Endodermal cell (in vitro differentiated cells): ENCODE data around the gene ABHD2. TPM values are rescaled to one million over a fixed set of nuclear protein-coding genes. Genes with fewer than 3 reads are reported as not detected.
"Not testable (repeated sequence)": the region's sequence is repeated elsewhere in the genome, so short reads cannot be mapped to it uniquely, and the experiment has no call there.

Source experiments
- DNase-seq: peaks from one replicate; pipeline ENCODE4 v3.0.0-alpha.2; 2017
- H3K27ac ChIP-seq: 2 replicates; pipeline ENCODE4 v1.5.1; 2013; ENCODE audit warnings: mild to moderate bottlenecking, low read depth, low read length, moderate library complexity
- H3K27me3 ChIP-seq: 2 replicates; pipeline ENCODE4 v1.6.1; 2013; ENCODE audit warnings: mild to moderate bottlenecking, low read length, moderate library complexity; ENCODE audit not compliant: insufficient read depth, control insufficient read depth, poor library complexity, severe bottlenecking
- H3K36me3 ChIP-seq: 2 replicates; pipeline ENCODE4 v1.7.0; 2013; ENCODE audit warnings: mild to moderate bottlenecking, low read length, moderate library complexity; ENCODE audit not compliant: control insufficient read depth, insufficient read depth
- H3K4me1 ChIP-seq: one replicate; pipeline ENCODE4 v1.7.0; 2013; ENCODE audit warnings: low read length; ENCODE audit not compliant: control insufficient read depth, insufficient read depth
- H3K4me3 ChIP-seq: 2 replicates; pipeline ENCODE4 v1.5.1; 2013; ENCODE audit warnings: mild to moderate bottlenecking, low read length, moderate library complexity
- H3K9ac ChIP-seq: 2 replicates; pipeline ENCODE4 v1.6.1; 2013; ENCODE audit warnings: mild to moderate bottlenecking, low read length, moderate library complexity; ENCODE audit not compliant: poor library complexity, severe bottlenecking; ENCODE audit errors: extremely low read depth
- H3K9me3 ChIP-seq: 2 replicates; pipeline ENCODE4 v1.6.1; 2013; ENCODE audit warnings: mild to moderate bottlenecking, low read length, moderate library complexity; ENCODE audit not compliant: control insufficient read depth
- H3K27ac Mint-ChIP-seq: 2 replicates; pipeline ENCODE4 v1.8.0; 2020; ENCODE audit warnings: mixed read lengths
- H3K27me3 Mint-ChIP-seq: 2 replicates; pipeline ENCODE4 v1.8.0; 2021; ENCODE audit warnings: mild to moderate bottlenecking, mixed read lengths; ENCODE audit not compliant: insufficient read depth
- H3K36me3 Mint-ChIP-seq: 2 replicates; pipeline ENCODE4 v1.8.0; 2020; ENCODE audit warnings: low read depth, mixed read lengths
- H3K4me1 Mint-ChIP-seq: 2 replicates; pipeline ENCODE4 v1.8.0; 2020; ENCODE audit warnings: mixed read lengths
- H3K4me3 Mint-ChIP-seq: 2 replicates; pipeline ENCODE4 v1.8.0; 2020; ENCODE audit warnings: mild to moderate bottlenecking, moderate library complexity, mixed read lengths
- H3K9me3 Mint-ChIP-seq: 2 replicates; pipeline ENCODE4 v1.8.0; 2020; ENCODE audit warnings: mild to moderate bottlenecking, mixed read lengths
- CTCF ChIP-seq: fragments of 200-600 bp; sonication (generic); conservative IDR thresholded peaks from 2 replicates; pipeline ENCODE4 v1.5.0; 2021; ENCODE audit warnings: antibody characterized with exemption, mild to moderate bottlenecking
- WGBS, 2 experiments: methylation state at CpG; one replicate each; pipeline versions ENCODE4 v1.1.5 to v1.1.7; 2013; ENCODE audit warnings: missing lambda C conversion rate in 2 of 2, mixed read lengths in 1 of 2; ENCODE audit not compliant: insufficient coverage in 1 of 2, insufficient read length in 1 of 2; 5-methylcytosine and 5-hydroxymethylcytosine counted together
- total RNA-seq, 2 donors: library from RNA; stranded (reverse); fragmentation: NEBNext Ultra II Directional in 1 of 2; extraction: Animal tissue kit (Norgen Biotek cat#: 25700) in 1 of 2; gene quantifications; 2 replicates in 1 of 2; 3 replicates in 1 of 2; pipeline ENCODE4 v1.2.1, GENCODE V29; 2021

The ABHD2 gene
- total RNA-seq, 2 donors from 2014 or later, result 24.1 to 26.0 TPM

GRCh38 chr15:89119489-89120478 lies 31.5 kb downstream of the ABHD2 start:
- Mint-ChIP-seq H3K27ac (no peak overlapping the region), H3K36me3 (peaks cover 16% of the 10 kb centered on the region), H3K4me3 (no peak overlapping the region), H3K4me1 (peaks cover 16% of the 10 kb centered on the region), H3K9me3 (no peaks in the 10 kb centered on the region), H3K27me3 (no peaks in the 10 kb centered on the region)
- H3K9ac ChIP-seq, result no peak overlapping the region
- 95 to 96% methylated on average over 6 to 8 of the region's 12 CpGs for WGBS, 2 experiments
- H3K27ac ChIP-seq, result no peak overlapping the region
- H3K27me3 ChIP-seq, result no peaks in the 10 kb centered on the region
- H3K4me3 ChIP-seq, result no peak overlapping the region
- no peak for DNase-seq
- TF ChIP-seq CTCF, result no peak
- H3K4me1 ChIP-seq, result peaks cover 3% of the 10 kb centered on the region
- H3K36me3 ChIP-seq, result peaks cover 28% of the 10 kb centered on the region
- H3K9me3 ChIP-seq, result no peaks in the 10 kb centered on the region

GRCh38 chr15:89120479-89121000 lies 32.3 kb downstream of the ABHD2 start:
- H3K4me1 Mint-ChIP-seq, H3K27ac ChIP-seq, H3K4me3 ChIP-seq, H3K9ac ChIP-seq, H3K4me1 ChIP-seq, H3K4me3 Mint-ChIP-seq, H3K27me3 ChIP-seq, H3K9me3 Mint-ChIP-seq, DNase-seq, H3K27ac Mint-ChIP-seq, H3K27me3 Mint-ChIP-seq, H3K9me3 ChIP-seq: not testable (repeated sequence)
- H3K36me3 Mint-ChIP-seq, result peaks cover 16% of the 10 kb centered on the region
- 96 to 97% methylated on average over 9 to 13 of the region's 13 CpGs for WGBS, 2 experiments
- peaks cover 28% of the 10 kb centered on the region for H3K36me3 ChIP-seq

- Mint-ChIP-seq H3K27ac (no peak overlapping the region), H3K4me1 (peaks cover 1% of the 10 kb centered on the region), H3K9me3 (no peaks in the 10 kb centered on the region), H3K4me3 (no peak overlapping the region), H3K36me3 (peaks cover 19% of the 10 kb centered on the region), H3K27me3 (no peaks in the 10 kb centered on the region)
- TF ChIP-seq CTCF, result no peak
- no peaks in the 10 kb centered on the region for H3K27me3 ChIP-seq
- DNase-seq, result no peak
- no peaks in the 10 kb centered on the region for H3K4me1 ChIP-seq
- H3K9ac ChIP-seq, result no peak overlapping the region
- WGBS, 2 experiments, result 89 to 95% methylated on average over 2 to 3 of the region's 3 CpGs
- H3K9me3 ChIP-seq, result no peaks in the 10 kb centered on the region
- H3K27ac ChIP-seq, result no peak overlapping the region
- H3K4me3 ChIP-seq, result no peak overlapping the region
- H3K36me3 ChIP-seq, result peaks cover 24% of the 10 kb centered on the region
Observed at GRCh38 chr15:89121414-89121813, 33.2 kb downstream of the ABHD2 start.
